GM18867 (cell line): ENCODE data around the gene SH3PXD2B.
"Not testable (repeated sequence)": the region's sequence is repeated elsewhere in the genome, so short reads cannot be mapped to it uniquely, and the experiment has no call there.

Source experiments
- ATAC-seq: cut with Tn5 transposase; IDR thresholded peaks from one replicate; pipeline ENCODE4 v1.9.1; 2021; ENCODE audit warnings: mild to moderate bottlenecking, moderate library complexity; ENCODE audit not compliant: unreplicated experiment

SH3PXD2B gene

GRCh38 chr5:172347496-172348052 lies 106.8 kb downstream of the SH3PXD2B start:
- no peak for ATAC-seq

GRCh38 chr5:172345881-172346280 lies 108.4 kb downstream of the SH3PXD2B start:
- no peak for ATAC-seq

- ATAC-seq, result no peak
Measured at GRCh38 chr5:172344855-172345409, 109.4 kb downstream of the SH3PXD2B start.

GRCh38 chr5:172343741-172344140 lies 110.6 kb downstream of the SH3PXD2B start:
- ATAC-seq, result no peak

GRCh38 chr5:172342918-172343317 lies 111.4 kb downstream of the SH3PXD2B start:
- no peak for ATAC-seq

GRCh38 chr5:172339264-172340180 lies 114.8 kb downstream of the SH3PXD2B start:
- ATAC-seq, result no peak

GRCh38 chr5:172336676-172337285 lies 117.5 kb downstream of the SH3PXD2B start:
- no peak for ATAC-seq

GRCh38 chr5:172336264-172336663 lies 118.1 kb downstream of the SH3PXD2B start:
- no peak for ATAC-seq

- no peak for ATAC-seq
Measured at GRCh38 chr5:172335721-172336120, 118.6 kb downstream of the SH3PXD2B start.

- no peak for ATAC-seq
Measured at GRCh38 chr5:172334641-172335040, 119.7 kb downstream of the SH3PXD2B start.

GRCh38 chr5:172334196-172334595 lies 120.1 kb downstream of the SH3PXD2B start:
- no peak for ATAC-seq

- not testable (repeated sequence) for ATAC-seq
Measured at GRCh38 chr5:172326901-172327300, 127.4 kb downstream of the SH3PXD2B start.

- no peak for ATAC-seq
Measured at GRCh38 chr5:172325452-172325851, 128.9 kb downstream of the SH3PXD2B start.

GRCh38 chr5:172322028-172322965 lies 132.0 kb downstream of the SH3PXD2B start:
- peak; percentile 65 for ATAC-seq

GRCh38 chr5:172321593-172321992 lies 132.7 kb downstream of the SH3PXD2B start:
- no peak for ATAC-seq

- ATAC-seq, result no peak
Measured at GRCh38 chr5:172319708-172320441, 134.4 kb downstream of the SH3PXD2B start.

- ATAC-seq, result no peak
Measured at GRCh38 chr5:172315587-172316493, 138.5 kb downstream of the SH3PXD2B start.

GRCh38 chr5:172313915-172314314 lies 140.4 kb downstream of the SH3PXD2B start:
- ATAC-seq, result no peak

- no peak for ATAC-seq
Measured at GRCh38 chr5:172312286-172312685, 142.0 kb downstream of the SH3PXD2B start.
